HepG2 (cell line): ENCODE data around the gene ZFYVE27. TPM values are rescaled to one million over a fixed set of nuclear protein-coding genes. Genes with fewer than 3 reads are reported as not detected.

Experiments used
- BCL6 ChIP-seq: IDR thresholded peaks from 2 replicates; pipeline ENCODE4 v1.6.1; 2016; ENCODE audit warnings: missing genetic modification reagents, missing compliant biosample characterization
- CEBPB ChIP-seq: IDR thresholded peaks from 2 replicates; pipeline ENCODE4 v1.6.1; 2011; ENCODE audit warnings: low read depth, low read length, improper control_type of control experiment, borderline replicate concordance
- CENPT ChIP-seq: sonication (generic); formaldehyde crosslinking; IDR thresholded peaks from 2 replicates; pipeline ENCODE4 v1.8.0; 2022; ENCODE audit warnings: low read depth, mild to moderate bottlenecking, moderate library complexity, missing genetic modification reagents
- CREB1 ChIP-seq, 2 experiments: fragments of 450-650 bp in 1 of 2; IDR thresholded peaks; 2 replicates each; pipeline ENCODE4 v1.6.1; 2016 to 2017; ENCODE audit warnings: control low read depth in 1 of 2, mild to moderate bottlenecking in 1 of 2, missing compliant biosample characterization in 1 of 2, missing genetic modification characterization in 1 of 2
- ESRRA ChIP-seq: sonication (generic); formaldehyde crosslinking; IDR thresholded peaks from 2 replicates; pipeline ENCODE4 v1.5.1; 2020; ENCODE audit warnings: mild to moderate bottlenecking, low read depth, missing genetic modification reagents
- HDAC6 ChIP-seq: fragments of 200-600 bp; sonication (generic); IDR thresholded peaks from 2 replicates; pipeline ENCODE4 v1.7.0; 2017; ENCODE audit warnings: mild to moderate bottlenecking, antibody characterized with exemption, low read length, low read depth
- REPIN1 ChIP-seq: sonication (generic); formaldehyde crosslinking; IDR thresholded peaks from 2 replicates; pipeline ENCODE4 v1.8.0; 2022; ENCODE audit warnings: missing genetic modification reagents, low read depth, mild to moderate bottlenecking, borderline replicate concordance
- RXRA ChIP-seq: sonication (generic); formaldehyde crosslinking; IDR thresholded peaks from 2 replicates; pipeline ENCODE4 v1.5.1; 2020; ENCODE audit warnings: missing genetic modification reagents
- SAP130 ChIP-seq: IDR thresholded peaks from 2 replicates; pipeline ENCODE4 v1.6.1; 2016; ENCODE audit warnings: low read depth
- TAF15 ChIP-seq: fragments of 200-400 bp; formaldehyde crosslinking; IDR thresholded peaks from one replicate; pipeline ENCODE4 v1.6.1; 2018; ENCODE audit warnings: mild to moderate bottlenecking, low read depth, low read length; ENCODE audit not compliant: poor library complexity, severe bottlenecking
- TEAD3 ChIP-seq: optimal IDR thresholded peaks from 2 replicates; pipeline ENCODE3; 2016; ENCODE audit warnings: borderline replicate concordance
- ZFX ChIP-seq: sonication (generic); formaldehyde crosslinking; IDR thresholded peaks from 2 replicates; pipeline ENCODE4 v1.4.0; 2020; ENCODE audit warnings: mild to moderate bottlenecking, low read depth, missing genetic modification reagents, moderate library complexity
- ZMYM4 ChIP-seq: sonication (generic); formaldehyde crosslinking; IDR thresholded peaks from 2 replicates; pipeline ENCODE4 v1.8.1; 2023; ENCODE audit warnings: mild to moderate bottlenecking, missing genetic modification reagents
- ZNF101 ChIP-seq: sonication (generic); formaldehyde crosslinking; IDR thresholded peaks from 2 replicates; pipeline ENCODE4 v1.4.0; 2020; ENCODE audit warnings: mild to moderate bottlenecking, low read depth, missing genetic modification reagents, borderline replicate concordance
- ZNF205 ChIP-seq: IDR thresholded peaks from 2 replicates; pipeline ENCODE4 v1.6.1; 2018; ENCODE audit warnings: missing biosample characterization, missing genetic modification reagents
- ZNF232 ChIP-seq: sonication (generic); formaldehyde crosslinking; IDR thresholded peaks from 2 replicates; pipeline ENCODE4 v1.4.0; 2020; ENCODE audit warnings: missing genetic modification reagents, borderline replicate concordance
- ZNF629 ChIP-seq: sonication (generic); formaldehyde crosslinking; conservative IDR thresholded peaks from 2 replicates; pipeline ENCODE4 v1.5.0; 2020; ENCODE audit warnings: missing genetic modification reagents
- ZNF644 ChIP-seq: IDR thresholded peaks from 2 replicates; pipeline ENCODE4 v1.6.1; 2016; ENCODE audit warnings: low read depth
- ZNF746 ChIP-seq: sonication (generic); formaldehyde crosslinking; IDR thresholded peaks from 2 replicates; pipeline ENCODE4 v1.8.0; 2022; ENCODE audit warnings: mild to moderate bottlenecking, missing genetic modification reagents
- ZSCAN9 ChIP-seq: IDR thresholded peaks from 2 replicates; pipeline ENCODE4 v1.6.1; 2016; ENCODE audit warnings: borderline replicate concordance
- polyA plus RNA-seq, 8 experiments: library from polyadenylated mRNA; depleted of rRNA in 3 of 8; stranded (reverse) in 7 of 8; unstranded in 1 of 8; fragments of >200 nt; fragmentation: Illumina TruSeq in 4 of 8; extraction: Trizol in 4 of 8; gene quantifications; 2 replicates each; pipeline versions ENCODE4 v1.2.1 to v1.2.3, GENCODE V29; 2011 to 2016; ENCODE audit warnings: low read depth in 4 of 8, missing spikeins in 1 of 8, mixed read lengths in 1 of 8; ENCODE audit not compliant: insufficient read depth in 1 of 8
- total RNA-seq, 5 experiments: library from RNA; depleted of rRNA; stranded (reverse); fragments of >200 nt; fragmentation: Illumina TruSeq; extraction: Trizol; gene quantifications; 2 replicates each; pipeline ENCODE4 v1.2.3, GENCODE V29; 2016; ENCODE audit warnings: low read depth in 1 of 5
- TF ChIP-seq, protein P1 (sequence below): IDR thresholded peaks from 2 replicates; pipeline ENCODE4 v1.6.1; 2016; ENCODE audit warnings: mild to moderate bottlenecking
- TF ChIP-seq, protein P2 (sequence below): sonication (generic); formaldehyde crosslinking; IDR thresholded peaks from 2 replicates; pipeline ENCODE4 v1.4.0; 2020; ENCODE audit warnings: missing genetic modification reagents, borderline replicate concordance
- TF ChIP-seq, protein P3 (sequence below): sonication (generic); formaldehyde crosslinking; IDR thresholded peaks from 2 replicates; pipeline ENCODE4 v1.8.0; 2022; ENCODE audit warnings: missing genetic modification reagents, mild to moderate bottlenecking, borderline replicate concordance
- TF ChIP-seq, protein P4 (sequence below): sonication (generic); IDR thresholded peaks from 2 replicates; pipeline ENCODE4 v1.6.1; 2016; ENCODE audit warnings: low read depth, borderline replicate concordance

Gene ZFYVE27
- total and polyA plus RNA-seq, 2 of the 13 experiments (the other 11 are each of a cell fraction or from before 2014, with no cell fraction given), result 19.7 to 20.5 TPM

DNA sequence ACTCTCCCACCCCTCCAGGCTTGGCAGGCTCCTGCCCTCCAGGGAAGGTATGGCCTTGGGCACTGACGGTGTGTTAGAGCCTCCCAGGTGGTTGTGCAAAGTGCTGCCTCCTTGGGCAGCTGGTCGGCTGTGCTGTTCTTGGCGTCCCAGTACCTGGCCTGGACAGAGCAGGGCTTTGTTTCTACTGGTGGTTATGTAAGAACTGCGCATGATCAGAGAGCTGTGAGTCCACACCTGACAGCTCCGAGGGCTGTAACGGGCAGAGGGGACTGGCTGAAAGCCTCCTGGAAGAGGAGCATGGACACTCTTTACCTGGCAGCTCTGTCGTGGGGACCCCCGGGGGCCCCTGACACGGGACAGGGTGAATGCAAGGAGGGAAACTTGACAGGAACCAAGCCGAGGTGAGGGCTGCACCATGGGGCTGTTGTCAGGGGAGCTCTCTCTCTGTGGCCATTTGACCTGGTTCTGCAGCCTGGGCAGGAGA, 37.9 kb downstream of the ZFYVE27 start (continued):
- TF ChIP-seq, protein P1, sequence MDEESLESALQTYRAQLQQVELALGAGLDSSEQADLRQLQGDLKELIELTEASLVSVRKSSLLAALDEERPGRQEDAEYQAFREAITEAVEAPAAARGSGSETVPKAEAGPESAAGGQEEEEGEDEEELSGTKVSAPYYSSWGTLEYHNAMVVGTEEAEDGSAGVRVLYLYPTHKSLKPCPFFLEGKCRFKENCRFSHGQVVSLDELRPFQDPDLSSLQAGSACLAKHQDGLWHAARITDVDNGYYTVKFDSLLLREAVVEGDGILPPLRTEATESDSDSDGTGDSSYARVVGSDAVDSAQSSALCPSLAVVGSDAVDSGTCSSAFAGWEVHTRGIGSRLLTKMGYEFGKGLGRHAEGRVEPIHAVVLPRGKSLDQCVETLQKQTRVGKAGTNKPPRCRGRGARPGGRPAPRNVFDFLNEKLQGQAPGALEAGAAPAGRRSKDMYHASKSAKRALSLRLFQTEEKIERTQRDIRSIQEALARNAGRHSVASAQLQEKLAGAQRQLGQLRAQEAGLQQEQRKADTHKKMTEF (CRISPR knock-in tag), result peak; percentile 19; the same call in 1 of the 2 replicates
- peak; percentile 30; the same call in 1 of the 2 replicates for TF ChIP-seq SAP130 (CRISPR knock-in tag)
- no peak for TF ChIP-seq ESRRA (CRISPR knock-in tag)
- no peak for TF ChIP-seq HDAC6
- TF ChIP-seq, protein P2, sequence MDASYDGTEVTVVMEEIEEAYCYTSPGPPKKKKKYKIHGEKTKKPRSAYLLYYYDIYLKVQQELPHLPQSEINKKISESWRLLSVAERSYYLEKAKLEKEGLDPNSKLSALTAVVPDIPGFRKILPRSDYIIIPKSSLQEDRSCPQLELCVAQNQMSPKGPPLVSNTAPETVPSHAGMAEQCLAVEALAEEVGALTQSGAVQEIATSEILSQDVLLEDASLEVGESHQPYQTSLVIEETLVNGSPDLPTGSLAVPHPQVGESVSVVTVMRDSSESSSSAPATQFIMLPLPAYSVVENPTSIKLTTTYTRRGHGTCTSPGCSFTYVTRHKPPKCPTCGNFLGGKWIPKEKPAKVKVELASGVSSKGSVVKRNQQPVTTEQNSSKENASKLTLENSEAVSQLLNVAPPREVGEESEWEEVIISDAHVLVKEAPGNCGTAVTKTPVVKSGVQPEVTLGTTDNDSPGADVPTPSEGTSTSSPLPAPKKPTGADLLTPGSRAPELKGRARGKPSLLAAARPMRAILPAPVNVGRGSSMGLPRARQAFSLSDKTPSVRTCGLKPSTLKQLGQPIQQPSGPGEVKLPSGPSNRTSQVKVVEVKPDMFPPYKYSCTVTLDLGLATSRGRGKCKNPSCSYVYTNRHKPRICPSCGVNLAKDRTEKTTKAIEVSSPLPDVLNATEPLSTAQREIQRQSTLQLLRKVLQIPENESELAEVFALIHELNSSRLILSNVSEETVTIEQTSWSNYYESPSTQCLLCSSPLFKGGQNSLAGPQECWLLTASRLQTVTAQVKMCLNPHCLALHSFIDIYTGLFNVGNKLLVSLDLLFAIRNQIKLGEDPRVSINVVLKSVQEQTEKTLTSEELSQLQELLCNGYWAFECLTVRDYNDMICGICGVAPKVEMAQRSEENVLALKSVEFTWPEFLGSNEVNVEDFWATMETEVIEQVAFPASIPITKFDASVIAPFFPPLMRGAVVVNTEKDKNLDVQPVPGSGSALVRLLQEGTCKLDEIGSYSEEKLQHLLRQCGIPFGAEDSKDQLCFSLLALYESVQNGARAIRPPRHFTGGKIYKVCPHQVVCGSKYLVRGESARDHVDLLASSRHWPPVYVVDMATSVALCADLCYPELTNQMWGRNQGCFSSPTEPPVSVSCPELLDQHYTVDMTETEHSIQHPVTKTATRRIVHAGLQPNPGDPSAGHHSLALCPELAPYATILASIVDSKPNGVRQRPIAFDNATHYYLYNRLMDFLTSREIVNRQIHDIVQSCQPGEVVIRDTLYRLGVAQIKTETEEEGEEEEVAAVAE, result no peak
- TF ChIP-seq CENPT (CRISPR knock-in tag), result no peak
- TF ChIP-seq, protein P3, sequence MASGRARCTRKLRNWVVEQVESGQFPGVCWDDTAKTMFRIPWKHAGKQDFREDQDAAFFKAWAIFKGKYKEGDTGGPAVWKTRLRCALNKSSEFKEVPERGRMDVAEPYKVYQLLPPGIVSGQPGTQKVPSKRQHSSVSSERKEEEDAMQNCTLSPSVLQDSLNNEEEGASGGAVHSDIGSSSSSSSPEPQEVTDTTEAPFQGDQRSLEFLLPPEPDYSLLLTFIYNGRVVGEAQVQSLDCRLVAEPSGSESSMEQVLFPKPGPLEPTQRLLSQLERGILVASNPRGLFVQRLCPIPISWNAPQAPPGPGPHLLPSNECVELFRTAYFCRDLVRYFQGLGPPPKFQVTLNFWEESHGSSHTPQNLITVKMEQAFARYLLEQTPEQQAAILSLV (CRISPR knock-in tag), result no peak
- TF ChIP-seq ZNF205, result 0 out of 2 replicates have a peak, but pooled peaks have one; percentile 44
- TF ChIP-seq CREB1 (IDR thresholded peaks at IDR 0.05), result no peak
- no peak for TF ChIP-seq CREB1 (CRISPR knock-in tag; IDR thresholded peaks at IDR 0.05)
- no peak for TF ChIP-seq ZSCAN9 (CRISPR knock-in tag)
- no peak for TF ChIP-seq ZNF101 (CRISPR knock-in tag)
- TF ChIP-seq ZNF232, result no peak
- no peak for TF ChIP-seq ZNF629 (CRISPR knock-in tag)
- peak; percentile 23; the same call in 1 of the 2 replicates for TF ChIP-seq RXRA (CRISPR knock-in tag)
- TF ChIP-seq TAF15, result no peak
- no peak for TF ChIP-seq ZNF746 (CRISPR knock-in tag)
- peak; percentile 41 for TF ChIP-seq TEAD3 (CRISPR knock-in tag)
- TF ChIP-seq, protein P4, sequence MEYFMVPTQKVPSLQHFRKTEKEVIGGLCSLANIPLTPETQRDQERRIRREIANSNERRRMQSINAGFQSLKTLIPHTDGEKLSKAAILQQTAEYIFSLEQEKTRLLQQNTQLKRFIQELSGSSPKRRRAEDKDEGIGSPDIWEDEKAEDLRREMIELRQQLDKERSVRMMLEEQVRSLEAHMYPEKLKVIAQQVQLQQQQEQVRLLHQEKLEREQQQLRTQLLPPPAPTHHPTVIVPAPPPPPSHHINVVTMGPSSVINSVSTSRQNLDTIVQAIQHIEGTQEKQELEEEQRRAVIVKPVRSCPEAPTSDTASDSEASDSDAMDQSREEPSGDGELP, result peak; percentile 67; the same call in 1 of the 2 replicates
- TF ChIP-seq ZMYM4 (CRISPR knock-in tag), result peak; percentile 15; the same call in 1 of the 2 replicates
- no peak for TF ChIP-seq BCL6 (CRISPR knock-in tag)
- TF ChIP-seq CEBPB, result peak; percentile 8; the same call in 1 of the 2 replicates
- TF ChIP-seq ZFX (CRISPR knock-in tag), result peak; percentile 48; the same call in 1 of the 2 replicates
- TF ChIP-seq REPIN1 (CRISPR knock-in tag), result no peak
- TF ChIP-seq ZNF644 (CRISPR knock-in tag), result no peak
